H1 (cell line): ENCODE data around the gene UPF2. TPM values are rescaled to one million over a fixed set of nuclear protein-coding genes. Genes with fewer than 3 reads are reported as not detected.
A peak's percentile ranks its signal among the peaks of the same experiment; 100 is the strongest.

Experiments
- BACH1 ChIP-seq: IDR thresholded peaks from 2 replicates; pipeline ENCODE4 v1.6.1; 2012; ENCODE audit warnings: low read length, improper control_type of control experiment
- CBX5 ChIP-seq: fragments of 300-800, 300-1000 bp; sonication (generic); IDR thresholded peaks from 2 replicates; pipeline ENCODE4 v1.7.1; 2016; ENCODE audit warnings: antibody characterized with exemption, low read length, low read depth
- CBX8 ChIP-seq: fragments of 300-800, 300-1000 bp; sonication (generic); IDR thresholded peaks from 2 replicates; pipeline ENCODE4 v1.7.1; 2016; ENCODE audit warnings: low read depth, low read length, borderline replicate concordance
- CREB1 ChIP-seq: IDR thresholded peaks from 2 replicates; pipeline ENCODE4 v1.6.1; 2012; ENCODE audit warnings: inconsistent platforms
- CTBP2 ChIP-seq: IDR thresholded peaks from 2 replicates; pipeline ENCODE4 v1.7.0; 2011; ENCODE audit warnings: borderline replicate concordance, mild to moderate bottlenecking, moderate library complexity, mixed read lengths, low read length; ENCODE audit not compliant: insufficient read depth, insufficient read length
- E2F6 ChIP-seq: IDR thresholded peaks from 2 replicates; pipeline ENCODE4 v1.6.1; 2012; ENCODE audit warnings: inconsistent platforms
- EP300 ChIP-seq, 2 experiments: IDR thresholded peaks; 1 replicate in 1 of 2; 2 replicates in 1 of 2; pipeline ENCODE4 v1.6.1; 2011 to 2012; ENCODE audit warnings: low read depth in 2 of 2, low read length in 2 of 2, mild to moderate bottlenecking in 2 of 2, borderline replicate concordance in 1 of 2, inconsistent platforms in 1 of 2, moderate library complexity in 1 of 2
- GTF2F1 ChIP-seq: IDR thresholded peaks from 2 replicates; pipeline ENCODE4 v1.6.1; 2012; ENCODE audit warnings: low read depth, low read length, improper control_type of control experiment, borderline replicate concordance
- HDAC2 ChIP-seq, 2 experiments: fragments of 300-600 bp in 1 of 2; sonication (generic) in 1 of 2; IDR thresholded peaks; 2 replicates each; pipeline ENCODE4 v1.6.1; 2011 to 2012; ENCODE audit warnings: low read depth in 2 of 2, low read length in 2 of 2, mild to moderate bottlenecking in 2 of 2, moderate library complexity in 2 of 2, borderline replicate concordance in 1 of 2, inconsistent platforms in 1 of 2
- HDAC6 ChIP-seq: IDR thresholded peaks from one replicate; pipeline ENCODE4 v1.7.1; 2012; ENCODE audit warnings: low read depth, mild to moderate bottlenecking, inconsistent platforms, low read length, moderate library complexity
- JUN ChIP-seq: IDR thresholded peaks from 2 replicates; pipeline ENCODE4 v1.6.1; 2011; ENCODE audit warnings: low read depth, mild to moderate bottlenecking, improper control_type of control experiment, low read length
- JUND ChIP-seq: IDR thresholded peaks from 2 replicates; pipeline ENCODE4 v1.6.1; 2011; ENCODE audit warnings: mild to moderate bottlenecking, improper control_type of control experiment, low read length
- KDM1A ChIP-seq: fragments of 200-600, 300-600 bp; sonication (generic); IDR thresholded peaks from 2 replicates; pipeline ENCODE4 v1.7.1; 2016; ENCODE audit warnings: mild to moderate bottlenecking, low read length, borderline replicate concordance
- NANOG ChIP-seq: IDR thresholded peaks from 2 replicates; pipeline ENCODE4 v1.6.1; 2011; ENCODE audit warnings: low read length, low read depth, mild to moderate bottlenecking, inconsistent platforms; ENCODE audit not compliant: insufficient read depth, poor library complexity, severe bottlenecking
- NRF1 ChIP-seq: IDR thresholded peaks from 2 replicates; pipeline ENCODE4 v1.6.1; 2011; ENCODE audit warnings: mild to moderate bottlenecking, low read depth, low read length, improper control_type of control experiment
- POLR2A ChIP-seq, 2 experiments: IDR thresholded peaks; 1 replicate in 1 of 2; 2 replicates in 1 of 2; pipeline ENCODE4 v1.6.1; 2011; ENCODE audit warnings: low read depth in 2 of 2, low read length in 2 of 2, mild to moderate bottlenecking in 2 of 2; ENCODE audit errors: control extremely low read depth in 1 of 2
- RNF2 ChIP-seq: fragments of 200-900, 300-1000 bp; sonication (generic); IDR thresholded peaks from 2 replicates; pipeline ENCODE4 v1.7.1; 2016; ENCODE audit warnings: borderline replicate concordance, low read depth, mild to moderate bottlenecking, antibody characterized with exemption, low read length; ENCODE audit not compliant: poor library complexity, severe bottlenecking; ENCODE audit errors: missing control alignments
- SAP30 ChIP-seq: fragments of 300-600 bp; sonication (generic); IDR thresholded peaks from 2 replicates; pipeline ENCODE4 v1.7.1; 2012; ENCODE audit warnings: low read length, moderate library complexity, mild to moderate bottlenecking, inconsistent platforms; ENCODE audit not compliant: insufficient read depth, insufficient replicate concordance
- SIN3A ChIP-seq, 2 experiments: IDR thresholded peaks in 1 of 2; conservative IDR thresholded peaks in 1 of 2; 2 replicates each; pipeline ENCODE4 v1.6.1; 2011 to 2012; ENCODE audit warnings: low read length in 2 of 2, improper control_type of control experiment in 1 of 2, low read depth in 1 of 2, mild to moderate bottlenecking in 1 of 2
- SIX5 ChIP-seq: IDR thresholded peaks from 2 replicates; pipeline ENCODE4 v1.6.1; 2011; ENCODE audit warnings: mild to moderate bottlenecking, low read depth, low read length
- TAF7 ChIP-seq: optimal IDR thresholded peaks from 2 replicates; pipeline ENCODE3; 2011; ENCODE audit warnings: low read depth, mild to moderate bottlenecking, inconsistent platforms, low read length, moderate library complexity, borderline replicate concordance
- YY1 ChIP-seq: IDR thresholded peaks from 2 replicates; pipeline ENCODE4 v1.6.1; 2011; ENCODE audit warnings: low read depth, mild to moderate bottlenecking, low read length
- polyA plus RNA-seq, 7 experiments: library from polyadenylated mRNA; depleted of rRNA in 3 of 7; stranded (reverse) in 5 of 7; unstranded in 2 of 7; fragments of >200 nt in 5 of 7; fragments of 200-250 nt in 2 of 7; gene quantifications; 1 replicate in 5 of 7; 2 replicates in 1 of 7; 4 replicates in 1 of 7; pipeline versions ENCODE4 v1.2.1 to v1.2.3, GENCODE V29; 2011 to 2013; ENCODE audit warnings: missing spikeins in 2 of 7, mixed read lengths in 2 of 7
- total RNA-seq: library from RNA; stranded (reverse); fragmentation: NEBNext Ultra II Directional; extraction: Animal tissue kit (Norgen Biotek cat#: 25700); gene quantifications from 2 replicates; pipeline ENCODE4 v1.2.1, GENCODE V29; 2021

UPF2 gene
- total and polyA plus RNA-seq, 2 of the 8 experiments (the other 6 are each of a cell fraction or from before 2014, with no cell fraction given): 6.2 to 32.8 TPM

- TF ChIP-seq HDAC2 (IDR thresholded peaks at IDR 0.05; ENCODE audit: borderline replicate concordance in 1 of 2, low read depth in 2 of 2, low read length in 2 of 2): no peak
- TF ChIP-seq KDM1A: no peak
- peak in 1 of 2 experiments; percentile 14; a peak in 2 of 4 replicates for TF ChIP-seq SIN3A (conservative IDR thresholded peaks at IDR 0.05 in 1 of 2, IDR thresholded peaks at IDR 0.05 in 1 of 2; ENCODE audit: low read depth in 1 of 2, low read length in 2 of 2)
- TF ChIP-seq BACH1: no peak
- TF ChIP-seq JUND: 0 out of 2 replicates have a peak, but pooled peaks have one; percentile 18
- no peak for TF ChIP-seq NANOG
- 0 out of 2 replicates have a peak, but pooled peaks have one; percentile 38 for TF ChIP-seq CREB1
- no peak for TF ChIP-seq SIX5
- TF ChIP-seq YY1: peak; percentile 53; the same call in 1 of the 2 replicates
- TF ChIP-seq GTF2F1: no peak
- no peak for TF ChIP-seq JUN
- TF ChIP-seq RNF2: no peak
- TF ChIP-seq E2F6: peak; percentile 84
- TF ChIP-seq POLR2A (IDR thresholded peaks at IDR 0.05; ENCODE audit: control extremely low read depth in 1 of 2, low read depth in 2 of 2, low read length in 2 of 2): no peak
- TF ChIP-seq TAF7: peak; percentile 63
- no peak for TF ChIP-seq HDAC6
- TF ChIP-seq CTBP2: no peak
- no peak for TF ChIP-seq SAP30
- no peak for TF ChIP-seq CBX8
- no peak for TF ChIP-seq CBX5
- no peak; a peak in 1 of 3 replicates for TF ChIP-seq EP300 (IDR thresholded peaks at IDR 0.05; ENCODE audit: borderline replicate concordance in 1 of 2, low read depth in 2 of 2, low read length in 2 of 2)
- peak; percentile 93 for TF ChIP-seq NRF1
Measured at GRCh38 chr10:12042797-12043651, at the start of gene UPF2 (continued).
